ENCODE data around the gene TYMS.

The TYMS gene

DNA sequence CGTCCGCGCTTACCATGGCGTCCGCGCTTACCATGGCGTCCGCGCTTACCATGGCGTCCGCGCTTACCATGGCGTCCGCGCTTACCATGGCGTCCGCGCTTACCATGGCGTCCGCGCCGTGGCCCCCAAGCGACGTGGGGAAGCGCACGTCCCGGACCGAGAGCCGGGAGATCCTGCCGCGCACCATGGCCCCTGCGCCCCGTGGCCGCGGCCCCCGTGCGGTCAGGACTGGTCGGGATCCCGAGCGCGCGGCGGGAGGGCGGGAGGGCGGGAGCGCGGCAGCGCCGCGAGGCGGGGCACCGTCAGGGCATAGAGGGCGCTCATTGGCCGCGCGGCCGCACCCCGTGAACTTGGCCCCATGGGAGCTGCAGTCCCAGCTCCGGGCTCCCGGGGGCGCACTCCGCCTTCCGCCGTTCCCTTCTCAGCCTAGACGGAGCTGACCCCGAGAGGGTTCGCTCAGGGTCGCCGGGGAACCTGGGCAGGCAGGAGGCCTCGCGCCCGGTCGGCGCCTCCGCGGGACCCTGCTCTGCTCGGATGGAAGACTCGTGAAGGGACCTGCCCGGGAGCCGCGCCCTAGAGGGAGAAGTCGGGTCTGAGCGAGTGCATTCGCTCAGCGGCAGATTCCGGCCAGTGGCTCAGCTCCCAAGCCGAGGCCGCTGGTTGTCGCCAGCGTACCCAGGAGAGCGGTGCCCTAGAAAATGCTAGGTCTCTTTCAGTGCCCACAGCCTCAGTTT lies 55.1 kb downstream of the TYMS start, which contains the start of gene ENOSF1:
TSS of gene ENOSF1 (minus strand) at position 230 of the 734 bp plus-strand sequence. CDS start at position 187, 43 bp downstream.
- peak; percentile 73 for DNase-seq (ENCODE audit: low spot score)

- DNase-seq (ENCODE audit: low spot score): no peak
Measured at GRCh38 chr18:713135-713490, 55.7 kb downstream of the TYMS start.

- no peak for DNase-seq (ENCODE audit: low spot score)
Measured at GRCh38 chr18:715626-716025, 58.2 kb downstream of the TYMS start.

GRCh38 chr18:717003-717402 lies 59.5 kb downstream of the TYMS start:
- DNase-seq (ENCODE audit: low spot score): no peak
